ENCODE results near the gene STUB1. TPM values are rescaled to one million over a fixed set of nuclear protein-coding genes. Genes with fewer than 3 reads are reported as not detected.

Gene STUB1
- polyA plus RNA-seq, 2 of the 4 experiments (the other 2 are of a cell fraction), result 60.6 to 93.5 TPM

DNA sequence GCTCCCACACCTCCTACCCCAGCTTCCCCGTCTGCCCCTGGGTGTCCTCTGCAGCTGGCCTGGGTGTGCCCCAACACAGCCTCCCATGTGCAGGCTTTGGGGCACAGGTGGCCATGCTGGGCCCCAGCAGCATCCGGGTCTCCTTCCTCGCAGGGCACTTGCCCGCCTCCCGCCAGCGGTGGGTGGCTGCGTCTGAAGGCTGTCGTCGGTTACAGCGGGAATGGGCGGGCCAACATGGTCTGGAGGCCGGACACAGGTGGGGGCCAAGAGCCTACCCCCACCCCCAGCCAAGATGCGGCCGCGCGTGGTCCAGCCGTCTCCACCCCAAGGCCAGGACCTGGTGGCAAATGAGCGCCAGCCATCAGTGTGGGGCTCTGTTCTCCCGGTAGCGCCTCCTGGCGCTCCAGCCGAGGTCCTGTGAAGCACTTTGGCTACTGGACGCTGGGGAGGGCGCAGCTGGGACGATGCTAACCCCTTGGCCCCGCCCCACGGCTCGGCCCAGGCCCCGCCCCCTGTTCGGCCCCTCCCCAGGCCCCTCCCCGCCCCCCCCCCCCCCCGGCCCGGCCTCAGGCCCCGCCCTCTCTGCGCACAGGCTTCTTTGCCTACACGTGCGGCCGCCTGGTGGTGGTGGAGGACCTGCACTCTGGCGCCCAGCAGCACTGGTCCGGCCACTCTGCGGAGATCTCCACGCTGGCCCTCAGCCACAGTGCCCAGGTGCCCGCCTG is 19.6 kb upstream of the STUB1 start:
- ATAC-seq (peak; percentile 78 to 90), DNase-seq (ENCODE audit: low read depth in 1 of 2, low spot score in 1 of 2) (peak; percentile 70 to 94), FAIRE-seq (no peak)
- Histone ChIP-seq H3K4me2 (peak overlapping the region; percentile 70), H3K4me1 (peaks cover 14% of the 10 kb centered on the region), H3K4me3 (no peak overlapping the region), H3K27ac (peak overlapping the region; percentile 71 to 87; a peak in 5 of 6 replicates), H3K9me3 (no peaks in the 10 kb centered on the region)
- 32% methylated on average over 20 of the region's 43 CpGs for WGBS (ENCODE audit: missing lambda C conversion rate)
- ChIA-PET POLR2A (interaction anchor here (1.0 to 1.4 kb wide), 2 partner anchors 15 to 31 kb away, joined by 3 read pairs; partner anchors contain the start of gene RHBDL1), CTCF (interaction anchor here (0.5 to 13.5 kb wide), 29 partner anchors 9 to 657 kb away, joined by 3 to 105 read pairs (median 6); partner anchors contain the start of genes MCRIP2, METTL26, RHBDL1 and WDR90)
- TF ChIP-seq SREBF2 (IDR thresholded peaks at IDR 0.05) (no peak), JUN (IDR thresholded peaks at IDR 0.05) (peak in 1 of 2 experiments; percentile 51; a peak in 2 of 5 replicates), SMC3 (IDR thresholded peaks at IDR 0.05) (peak; percentile 72), EP300 (IDR thresholded peaks at IDR 0.05) (no peak), RAD21 (conservative IDR thresholded peaks at IDR 0.05 in 1 of 2, IDR thresholded peaks at IDR 0.05 in 1 of 2) (peak; percentile 40 to 54; a peak in 4 of 5 replicates), JUNB (IDR thresholded peaks at IDR 0.05) (no peak), BHLHE40 (IDR thresholded peaks at IDR 0.05; ENCODE audit: low read depth, low read length) (peak; percentile 63), FOXS1 (CRISPR knock-in tag; IDR thresholded peaks at IDR 0.05) (no peak)
- TF ChIP-seq, protein P1, sequence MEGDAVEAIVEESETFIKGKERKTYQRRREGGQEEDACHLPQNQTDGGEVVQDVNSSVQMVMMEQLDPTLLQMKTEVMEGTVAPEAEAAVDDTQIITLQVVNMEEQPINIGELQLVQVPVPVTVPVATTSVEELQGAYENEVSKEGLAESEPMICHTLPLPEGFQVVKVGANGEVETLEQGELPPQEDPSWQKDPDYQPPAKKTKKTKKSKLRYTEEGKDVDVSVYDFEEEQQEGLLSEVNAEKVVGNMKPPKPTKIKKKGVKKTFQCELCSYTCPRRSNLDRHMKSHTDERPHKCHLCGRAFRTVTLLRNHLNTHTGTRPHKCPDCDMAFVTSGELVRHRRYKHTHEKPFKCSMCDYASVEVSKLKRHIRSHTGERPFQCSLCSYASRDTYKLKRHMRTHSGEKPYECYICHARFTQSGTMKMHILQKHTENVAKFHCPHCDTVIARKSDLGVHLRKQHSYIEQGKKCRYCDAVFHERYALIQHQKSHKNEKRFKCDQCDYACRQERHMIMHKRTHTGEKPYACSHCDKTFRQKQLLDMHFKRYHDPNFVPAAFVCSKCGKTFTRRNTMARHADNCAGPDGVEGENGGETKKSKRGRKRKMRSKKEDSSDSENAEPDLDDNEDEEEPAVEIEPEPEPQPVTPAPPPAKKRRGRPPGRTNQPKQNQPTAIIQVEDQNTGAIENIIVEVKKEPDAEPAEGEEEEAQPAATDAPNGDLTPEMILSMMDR (IDR thresholded peaks at IDR 0.05), result peak; percentile 48
- TF ChIP-seq, protein P2, sequence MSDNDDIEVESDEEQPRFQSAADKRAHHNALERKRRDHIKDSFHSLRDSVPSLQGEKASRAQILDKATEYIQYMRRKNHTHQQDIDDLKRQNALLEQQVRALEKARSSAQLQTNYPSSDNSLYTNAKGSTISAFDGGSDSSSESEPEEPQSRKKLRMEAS (IDR thresholded peaks at IDR 0.05), result peak; percentile 80

DNA sequence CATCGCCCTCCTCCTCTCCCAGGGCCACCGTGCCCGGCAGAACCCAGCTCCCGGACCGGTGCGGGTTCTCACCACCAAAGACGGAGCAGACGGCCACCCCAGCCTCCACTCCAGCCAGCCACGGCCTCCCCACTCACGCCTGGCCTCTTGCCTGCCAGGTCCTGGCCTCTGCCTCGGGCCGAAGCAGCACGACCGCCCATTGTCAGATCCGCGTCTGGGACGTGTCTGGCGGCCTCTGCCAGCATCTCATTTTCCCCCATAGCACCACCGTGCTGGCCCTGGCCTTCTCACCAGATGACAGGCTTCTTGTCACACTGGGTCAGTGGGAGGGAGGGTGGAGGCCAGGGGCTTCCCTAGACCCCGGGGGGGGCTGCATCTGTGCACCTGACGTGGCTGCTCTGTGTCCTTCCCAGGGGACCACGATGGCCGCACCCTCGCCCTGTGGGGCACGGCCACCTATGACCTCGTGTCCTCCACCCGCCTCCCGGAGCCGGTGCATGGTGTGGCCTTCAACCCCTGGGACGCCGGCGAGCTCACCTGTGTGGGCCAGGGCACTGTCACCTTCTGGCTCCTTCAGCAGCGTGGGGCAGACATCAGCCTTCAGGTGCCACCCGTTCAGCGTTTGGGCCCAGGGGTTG is 18.9 kb upstream of the STUB1 start:
- Histone ChIP-seq H3K27ac (peak overlapping the region; percentile 71 to 87; a peak in 5 of 6 replicates), H3K9me3 (no peaks in the 10 kb centered on the region), H3K4me2 (peak overlapping the region; percentile 70), H3K4me3 (no peak overlapping the region), H3K4me1 (peaks cover 14% of the 10 kb centered on the region)
- ChIA-PET POLR2A (interaction anchor here (1.0 kb wide), 1 partner anchor 32 kb away, joined by 3 read pairs; no protein-coding TSS in a partner anchor), CTCF (interaction anchor here (0.6 to 13.5 kb wide), 28 partner anchors 9 to 269 kb away, joined by 3 to 105 read pairs (median 8); partner anchors contain the start of genes MCRIP2, METTL26, RHBDL1 and WDR90)
- TF ChIP-seq, protein P2 (IDR thresholded peaks at IDR 0.05), result no peak
- no peak for TF ChIP-seq RCOR1 (IDR thresholded peaks at IDR 0.05; ENCODE audit: low read depth, low read length)
- TF ChIP-seq FOSL2 (IDR thresholded peaks at IDR 0.05), result no peak
- no peak for TF ChIP-seq FOSL2 (CRISPR knock-in tag; IDR thresholded peaks at IDR 0.05)
- no peak for TF ChIP-seq TP53 (CRISPR knock-in tag; IDR thresholded peaks at IDR 0.05)
- no peak for TF ChIP-seq MAFK (IDR thresholded peaks at IDR 0.05; ENCODE audit: partially characterized antibody)
- TF ChIP-seq KDM5A (IDR thresholded peaks at IDR 0.05), result no peak
- no peak for FAIRE-seq
- WGBS (ENCODE audit: missing lambda C conversion rate), result 68% methylated on average over 31 of the region's 35 CpGs
- ATAC-seq, result peak; percentile 9 to 14; a peak in 3 of 6 replicates
- no peak for DNase-seq (ENCODE audit: low read depth in 1 of 2, low spot score in 1 of 2)

DNA sequence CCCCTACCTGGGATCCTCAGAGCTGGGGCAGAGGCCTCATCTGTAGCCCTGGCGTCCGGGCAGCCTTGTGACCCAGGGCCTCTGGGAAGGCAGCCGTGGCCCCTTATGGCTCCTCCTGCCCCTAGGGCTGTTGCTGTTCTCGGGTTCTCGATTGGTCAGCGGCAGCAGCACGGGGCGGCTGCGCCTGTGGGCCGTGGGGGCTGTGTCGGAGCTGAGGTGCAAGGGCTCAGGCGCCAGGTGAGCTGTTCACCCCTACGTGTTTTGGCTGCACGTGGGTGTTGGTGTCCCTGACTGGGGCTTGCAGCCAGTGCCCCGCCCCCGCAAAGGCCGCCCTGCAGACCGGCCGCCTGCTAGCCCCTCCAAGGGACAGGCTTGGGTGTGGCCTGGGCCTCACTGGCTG is 18.1 kb upstream of the STUB1 start:
- no peak overlapping the region for H3K27ac ChIP-seq
- ChIA-PET POLR2A (no interaction called here), CTCF (interaction anchor here (0.8 to 13.5 kb wide), 16 partner anchors 9 to 123 kb away, joined by 3 to 105 read pairs (median 6); partner anchors contain the start of genes METTL26, RHBDL1 and WDR90)
- no CpG with 5 or more reads among the region's 19 CpGs for WGBS (ENCODE audit: missing lambda C conversion rate)
- DNase-seq (ENCODE audit: low read depth in 1 of 2, low spot score in 1 of 2) (no peak), FAIRE-seq (no peak), ATAC-seq (no peak)
- TF ChIP-seq, protein P3, sequence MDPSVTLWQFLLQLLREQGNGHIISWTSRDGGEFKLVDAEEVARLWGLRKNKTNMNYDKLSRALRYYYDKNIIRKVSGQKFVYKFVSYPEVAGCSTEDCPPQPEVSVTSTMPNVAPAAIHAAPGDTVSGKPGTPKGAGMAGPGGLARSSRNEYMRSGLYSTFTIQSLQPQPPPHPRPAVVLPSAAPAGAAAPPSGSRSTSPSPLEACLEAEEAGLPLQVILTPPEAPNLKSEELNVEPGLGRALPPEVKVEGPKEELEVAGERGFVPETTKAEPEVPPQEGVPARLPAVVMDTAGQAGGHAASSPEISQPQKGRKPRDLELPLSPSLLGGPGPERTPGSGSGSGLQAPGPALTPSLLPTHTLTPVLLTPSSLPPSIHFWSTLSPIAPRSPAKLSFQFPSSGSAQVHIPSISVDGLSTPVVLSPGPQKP (IDR thresholded peaks at IDR 0.05; ENCODE audit: low read depth, low read length), result no peak
- no peak for TF ChIP-seq GATA3 (IDR thresholded peaks at IDR 0.05; ENCODE audit: borderline replicate concordance)
- TF ChIP-seq EHMT2 (IDR thresholded peaks at IDR 0.05; ENCODE audit: low read depth), result no peak
- TF ChIP-seq EHF (CRISPR knock-in tag; IDR thresholded peaks at IDR 0.05), result no peak
- no peak for TF ChIP-seq RARB (CRISPR knock-in tag; IDR thresholded peaks at IDR 0.05)
- TF ChIP-seq CBX8 (IDR thresholded peaks at IDR 0.05), result no peak
- TF ChIP-seq NFE2L2 (conservative IDR thresholded peaks at IDR 0.05; ENCODE audit: low read length), result no peak
- H3K9me3 ChIP-seq, result no peaks in the 10 kb centered on the region
- no peak overlapping the region for H3K4me2 ChIP-seq
- H3K4me3 ChIP-seq, result no peak overlapping the region
- H3K4me1 ChIP-seq, result peaks cover 14% of the 10 kb centered on the region
